ENCODE measurements around the gene SLC30A7.

Gene SLC30A7

GRCh38 chr1:100905181-100905580, 9.3 kb downstream of the SLC30A7 start:
- TF ChIP-seq SPI1 (IDR thresholded peaks at IDR 0.05; ENCODE audit: borderline replicate concordance, low read depth) (no peak), CTCF (IDR thresholded peaks at IDR 0.05; ENCODE audit: insufficient read depth, low read length) (no peak), GABPA (IDR thresholded peaks at IDR 0.05; ENCODE audit: low read depth) (no peak), REST (IDR thresholded peaks at IDR 0.05; ENCODE audit: insufficient replicate concordance, low read depth) (no peak), POLR2AphosphoS5 (IDR thresholded peaks at IDR 0.05; ENCODE audit: low read depth) (no peak)
- DNase-seq (ENCODE audit: low read depth in 1 of 2, low spot score in 1 of 2): no peak
- Histone ChIP-seq H3K27ac (replicated peaks) (no peak overlapping the region), H3K4me3 (replicated peaks; ENCODE audit: insufficient read depth, low read length) (no peak overlapping the region), H3K27me3 (ENCODE audit: insufficient read depth, poor library complexity, severe bottlenecking) (no peaks in the 10 kb centered on the region)

- TF ChIP-seq POLR2AphosphoS5 (IDR thresholded peaks at IDR 0.05; ENCODE audit: low read depth) (no peak), CTCF (IDR thresholded peaks at IDR 0.05; ENCODE audit: insufficient read depth, low read length) (no peak), GABPA (IDR thresholded peaks at IDR 0.05; ENCODE audit: low read depth) (no peak), REST (IDR thresholded peaks at IDR 0.05; ENCODE audit: insufficient replicate concordance, low read depth) (no peak), SPI1 (IDR thresholded peaks at IDR 0.05; ENCODE audit: borderline replicate concordance, low read depth) (no peak)
- H3K4me3 ChIP-seq (replicated peaks; ENCODE audit: insufficient read depth, low read length): no peak overlapping the region
- H3K27ac ChIP-seq (replicated peaks): no peak overlapping the region
- DNase-seq (ENCODE audit: low read depth in 1 of 2, low spot score in 1 of 2): no peak
- H3K27me3 ChIP-seq (ENCODE audit: insufficient read depth, poor library complexity, severe bottlenecking): no peaks in the 10 kb centered on the region
These were observed 12.0 kb downstream of the SLC30A7 start for GRCh38 chr1:100907887-100908286.

- Histone ChIP-seq H3K4me3 (replicated peaks; ENCODE audit: insufficient read depth, low read length) (no peak overlapping the region), H3K27me3 (ENCODE audit: insufficient read depth, poor library complexity, severe bottlenecking) (no peaks in the 10 kb centered on the region), H3K27ac (replicated peaks) (no peak overlapping the region)
- DNase-seq (ENCODE audit: low read depth in 1 of 2, low spot score in 1 of 2): no peak
- TF ChIP-seq REST (IDR thresholded peaks at IDR 0.05; ENCODE audit: insufficient replicate concordance, low read depth) (no peak), CTCF (IDR thresholded peaks at IDR 0.05; ENCODE audit: insufficient read depth, low read length) (no peak), GABPA (IDR thresholded peaks at IDR 0.05; ENCODE audit: low read depth) (no peak), POLR2AphosphoS5 (IDR thresholded peaks at IDR 0.05; ENCODE audit: low read depth) (no peak)
These were observed 13.1 kb downstream of the SLC30A7 start for GRCh38 chr1:100909018-100909417.
